Smooth muscle cell of the brain vasculature (primary cell): Measurements from ENCODE around the gene PITPNM1.
"Not testable (repeated sequence)": the region's sequence is repeated elsewhere in the genome, so short reads cannot be mapped to it uniquely, and the experiment has no call there.

Experiments
- DNase-seq: peaks from one replicate; pipeline ENCODE4 v3.0.0-alpha.2; 2012; ENCODE audit warnings: low read depth, low spot score

PITPNM1 gene

GRCh38 chr11:67489885-67490726 lies 15.1 kb downstream of the PITPNM1 start:
- no peak for DNase-seq

DNA sequence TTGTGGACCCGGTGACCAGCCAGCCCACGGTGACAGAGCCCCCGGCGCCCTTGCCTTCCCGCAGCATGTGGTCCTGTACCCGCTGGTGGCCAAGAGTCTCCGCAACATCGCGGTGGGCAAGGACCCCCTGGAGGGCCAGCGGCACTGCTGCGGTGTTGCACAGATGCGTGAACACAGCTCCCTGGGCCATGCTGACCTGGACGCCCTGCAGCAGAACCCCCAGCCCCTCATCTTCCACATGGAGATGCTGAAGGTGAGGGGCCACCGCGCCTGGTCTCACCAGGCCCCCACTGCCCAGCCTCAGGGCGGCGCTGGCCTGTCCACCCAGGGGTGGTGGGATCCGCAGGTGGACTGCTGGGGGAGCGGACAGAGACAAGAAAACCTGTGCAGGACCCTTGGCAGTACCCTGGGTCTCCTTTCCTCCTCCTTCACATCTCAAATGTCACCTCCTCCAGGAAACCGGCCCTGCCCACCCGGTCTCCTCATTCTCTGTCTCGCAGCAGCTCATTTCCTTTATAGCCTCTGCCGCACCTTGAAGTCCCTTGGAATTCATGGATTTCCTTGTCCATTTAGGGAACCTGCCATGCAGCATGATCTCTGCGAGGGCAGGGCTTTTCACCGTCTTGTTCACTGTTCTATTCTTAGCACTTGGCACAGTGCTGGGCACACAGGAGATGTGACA lies 15.8 kb downstream of the PITPNM1 start:
- no peak for DNase-seq

DNA sequence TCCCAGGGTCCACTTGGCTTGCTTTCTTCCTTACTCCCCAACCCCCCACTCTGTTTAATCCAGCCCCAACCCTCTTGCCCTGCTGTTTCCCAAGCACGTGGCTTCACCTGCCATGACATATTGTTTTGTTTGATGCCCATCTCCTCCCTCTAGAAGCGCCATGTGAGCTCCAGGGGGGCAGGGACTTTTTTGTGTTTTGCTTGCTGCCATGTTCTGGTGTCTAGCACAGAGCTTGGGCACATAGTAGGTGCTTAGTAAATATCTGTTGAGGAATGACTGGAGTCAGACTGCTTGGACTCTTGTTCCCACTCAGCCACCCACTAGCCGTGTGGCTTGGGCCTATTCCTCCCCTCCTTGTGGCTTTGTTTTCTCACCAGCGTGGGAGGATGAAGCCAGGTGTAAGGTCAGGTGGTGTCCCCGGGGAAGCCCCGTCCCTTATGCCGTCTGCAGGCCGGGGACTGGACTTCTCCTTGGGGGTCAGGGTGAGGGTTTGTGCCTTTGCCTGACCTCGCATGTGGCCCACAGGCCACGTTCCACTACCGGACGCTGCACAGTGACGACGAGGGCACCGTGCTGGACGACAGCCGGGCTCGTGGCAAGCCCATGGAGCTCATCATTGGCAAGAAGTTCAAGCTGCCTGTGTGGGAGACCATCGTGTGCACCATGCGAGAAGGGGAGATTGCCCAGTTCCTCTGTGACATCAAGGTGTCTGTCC lies 18.5 kb downstream of the PITPNM1 start:
- DNase-seq: no peak

GRCh38 chr11:67485873-67486361 lies 19.2 kb downstream of the PITPNM1 start:
- not testable (repeated sequence) for DNase-seq

DNA sequence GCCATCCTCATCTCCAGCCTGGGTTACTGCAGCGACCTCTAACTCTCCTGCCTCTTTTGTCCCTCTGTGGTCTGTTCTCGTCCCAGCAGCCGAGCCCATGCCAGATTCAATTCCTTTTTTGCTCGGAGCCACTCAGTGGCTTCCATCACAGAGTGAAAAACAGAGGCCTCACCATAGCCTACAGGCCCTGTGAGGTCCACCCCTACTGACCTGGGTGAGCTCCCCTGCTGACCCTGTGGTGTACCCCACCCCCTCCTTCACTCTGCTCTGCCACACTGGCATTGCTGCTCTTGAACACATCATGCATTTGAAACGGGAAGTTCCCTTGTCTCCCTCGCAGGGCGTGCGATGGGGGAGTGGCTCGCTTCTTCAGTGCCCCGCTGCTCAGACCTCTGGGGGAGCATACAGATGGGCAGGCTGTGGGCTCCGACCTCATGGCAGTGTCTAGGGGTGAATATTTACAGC lies 20.3 kb downstream of the PITPNM1 start:
- DNase-seq: no peak

- no peak for DNase-seq
These were observed 21.1 kb downstream of the PITPNM1 start for GRCh38 chr11:67483831-67484665.

- DNase-seq: peak; percentile 97
These were observed 22.1 kb downstream of the PITPNM1 start, which contains the start of gene AIP for GRCh38 chr11:67482827-67483798. Gene AIP, plus strand, starts transcription at chr11:67483026. Its CDS starts 133 bp downstream, at chr11:67483159.

DNA sequence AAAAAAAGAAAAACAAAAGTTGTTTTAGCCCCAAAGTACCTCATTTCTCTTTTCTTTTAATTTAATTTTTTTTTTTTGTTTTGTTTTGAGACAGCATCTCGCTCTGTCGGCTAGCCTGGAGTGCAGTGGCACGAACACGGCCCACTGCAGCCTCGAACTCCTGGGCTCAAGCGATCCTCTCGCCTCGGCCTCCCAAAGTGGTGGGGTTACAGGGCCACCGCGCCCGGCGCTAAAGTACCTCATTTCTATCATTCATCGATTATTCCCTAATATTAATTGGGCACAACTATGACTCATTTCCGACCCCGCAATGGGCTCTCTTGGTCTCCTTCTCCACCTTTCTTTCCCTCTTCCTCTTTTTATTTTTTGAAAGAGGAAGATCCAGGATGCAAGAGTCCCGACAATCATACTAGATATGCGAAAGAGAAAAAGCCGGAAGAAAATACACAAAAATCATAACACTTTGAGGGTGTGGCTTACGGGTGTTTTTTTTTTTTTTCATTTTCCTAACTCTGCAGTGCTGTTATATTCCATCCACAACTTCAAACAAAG lies 22.8 kb downstream of the PITPNM1 start:
- DNase-seq: no peak

GRCh38 chr11:67477344-67478050 lies 27.7 kb downstream of the PITPNM1 start:
- DNase-seq: not testable (repeated sequence)

GRCh38 chr11:67476692-67477091 lies 28.5 kb downstream of the PITPNM1 start:
- not testable (repeated sequence) for DNase-seq

GRCh38 chr11:67472882-67473281 lies 32.3 kb downstream of the PITPNM1 start:
- DNase-seq: no peak

GRCh38 chr11:67470337-67471002 lies 34.7 kb downstream of the PITPNM1 start:
- DNase-seq: no peak

DNA sequence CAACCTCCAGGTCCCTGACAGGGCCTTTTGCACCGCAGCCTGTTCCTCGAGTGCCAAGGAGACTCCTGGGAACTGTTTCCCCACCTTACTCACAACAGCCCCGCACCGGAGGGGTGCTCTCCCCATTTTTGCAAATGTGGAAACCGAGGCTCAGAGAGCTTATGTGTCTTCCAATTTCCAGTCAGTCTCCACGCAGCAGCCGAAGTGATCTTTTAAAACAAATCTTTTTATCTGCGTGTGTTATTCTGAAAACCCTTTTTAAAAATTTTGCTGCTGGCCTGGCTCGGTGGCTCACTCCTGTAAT lies 35.7 kb downstream of the PITPNM1 start:
- DNase-seq: no peak

- DNase-seq: peak; percentile 81
These were observed 36.2 kb downstream of the PITPNM1 start, which contains the start of gene TMEM134 for GRCh38 chr11:67468759-67469507. Gene TMEM134, minus strand, starts transcription at chr11:67469251. Its CDS starts 59 bp downstream, at chr11:67469192.

GRCh38 chr11:67468456-67468758 lies 36.8 kb downstream of the PITPNM1 start:
- DNase-seq: no peak

DNA sequence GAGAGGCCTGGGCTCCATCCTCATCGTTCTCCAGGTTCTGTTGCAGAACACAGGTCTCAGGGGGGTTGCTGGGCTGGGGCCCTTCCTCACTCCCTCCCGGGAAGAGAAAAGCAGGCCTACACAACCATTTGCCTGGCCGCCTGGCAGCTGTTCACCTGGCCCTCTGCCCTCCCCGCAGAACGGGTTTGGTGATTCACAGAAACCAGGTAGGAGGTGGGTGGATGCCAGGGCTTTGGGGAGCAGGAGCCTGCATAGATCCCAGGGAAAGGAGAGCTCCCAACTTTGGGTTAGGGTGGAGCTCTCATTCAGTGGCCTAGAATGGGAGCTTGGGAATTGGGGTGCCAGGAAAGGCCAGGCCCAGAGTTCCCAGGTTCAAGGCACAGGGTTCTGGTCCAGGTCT lies 37.1 kb downstream of the PITPNM1 start:
- DNase-seq: no peak

DNA sequence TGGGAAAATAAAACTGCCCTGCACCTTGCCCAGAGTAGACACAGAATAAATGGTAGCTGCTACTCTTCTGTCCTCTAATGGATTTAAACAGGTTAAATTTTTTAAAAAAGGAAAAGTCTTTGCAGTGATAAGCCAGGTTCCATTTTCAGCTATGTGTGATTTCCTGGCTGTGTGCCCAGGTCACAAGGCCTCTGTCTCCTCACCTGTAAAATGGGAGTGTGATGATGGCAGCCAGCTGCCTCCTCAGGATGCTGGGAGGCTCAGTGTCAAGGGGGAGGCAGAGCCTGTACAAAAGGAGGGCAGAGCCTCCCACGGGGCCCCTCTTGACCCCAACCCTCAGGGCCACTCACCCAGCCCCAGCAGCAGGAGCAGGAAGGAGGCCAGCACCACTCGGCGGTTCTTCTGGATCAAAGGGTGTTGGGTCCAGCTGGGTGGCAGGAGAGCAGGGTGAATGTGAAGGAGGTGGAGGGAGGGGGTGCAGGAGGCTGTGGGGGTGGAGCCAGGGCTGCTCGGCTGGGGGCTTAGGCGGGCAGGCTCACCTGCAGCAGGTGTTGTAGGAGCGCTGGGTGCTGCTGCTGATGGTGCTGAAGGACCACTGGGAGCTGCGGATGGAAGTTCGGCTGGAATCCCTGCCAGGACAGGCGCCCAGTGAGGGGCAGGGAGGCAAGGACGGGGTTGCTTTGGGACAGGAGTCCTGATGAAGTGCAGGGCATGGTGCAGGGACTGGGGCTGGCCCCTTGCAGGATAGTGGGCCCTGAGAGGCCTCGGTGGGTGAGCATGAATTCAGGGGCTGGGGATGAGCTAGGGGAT lies 38.0 kb downstream of the PITPNM1 start:
- DNase-seq: no peak
